Measurements from ENCODE around the gene PPP1R14B.

Gene PPP1R14B, protein sequence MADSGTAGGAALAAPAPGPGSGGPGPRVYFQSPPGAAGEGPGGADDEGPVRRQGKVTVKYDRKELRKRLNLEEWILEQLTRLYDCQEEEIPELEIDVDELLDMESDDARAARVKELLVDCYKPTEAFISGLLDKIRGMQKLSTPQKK

GRCh38 chr11:64246871-64247728 is at the start of gene PPP1R14B:
TSS of gene PPP1R14B (minus strand) at chr11:64246943. CDS start at chr11:64246673, 270 bp downstream.
- peak; percentile 67 to 81 for DNase-seq

- no peak for DNase-seq
These were observed 49.5 kb upstream of the PPP1R14B start for GRCh38 chr11:64296236-64296635.

DNA sequence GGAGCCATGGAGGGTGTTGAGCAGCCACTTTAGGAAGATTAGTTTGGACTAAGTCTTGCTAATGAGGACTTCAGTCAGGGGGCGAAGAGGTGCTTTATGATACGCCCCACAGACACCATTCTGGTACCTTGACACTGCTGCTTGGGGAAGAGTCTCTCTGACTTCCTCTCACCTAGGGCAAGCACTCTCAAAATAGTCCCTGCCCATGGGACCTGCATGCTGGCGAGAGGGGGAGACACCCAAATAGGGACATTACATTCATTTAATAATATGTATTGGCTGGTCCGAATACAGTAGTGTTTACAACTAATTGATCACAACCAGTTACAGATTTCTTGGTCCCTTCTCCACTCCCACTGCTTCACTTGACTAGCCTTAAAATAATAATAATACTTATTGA is 49.0 kb upstream of the PPP1R14B start:
- DNase-seq = no peak

DNA sequence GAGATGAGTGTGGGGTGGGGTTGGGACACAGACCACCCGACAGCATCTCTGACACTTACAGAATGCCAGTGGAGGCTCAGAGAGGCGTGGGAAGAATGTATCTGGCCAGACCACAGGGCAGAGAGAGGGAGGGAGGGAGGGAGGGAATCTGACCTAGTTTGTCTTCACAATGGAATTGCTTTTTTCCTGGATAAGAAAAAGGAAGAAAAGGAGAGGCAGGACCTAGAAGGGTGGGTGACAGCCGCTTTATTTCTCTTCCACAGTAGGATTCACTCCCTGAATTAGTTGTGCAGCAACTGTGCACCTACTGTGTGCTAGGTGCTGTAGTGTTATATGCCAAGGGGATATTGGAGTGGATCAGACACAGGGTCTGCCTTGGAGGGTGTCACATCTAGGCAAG is 48.0 kb upstream of the PPP1R14B start:
- no peak for DNase-seq

DNA sequence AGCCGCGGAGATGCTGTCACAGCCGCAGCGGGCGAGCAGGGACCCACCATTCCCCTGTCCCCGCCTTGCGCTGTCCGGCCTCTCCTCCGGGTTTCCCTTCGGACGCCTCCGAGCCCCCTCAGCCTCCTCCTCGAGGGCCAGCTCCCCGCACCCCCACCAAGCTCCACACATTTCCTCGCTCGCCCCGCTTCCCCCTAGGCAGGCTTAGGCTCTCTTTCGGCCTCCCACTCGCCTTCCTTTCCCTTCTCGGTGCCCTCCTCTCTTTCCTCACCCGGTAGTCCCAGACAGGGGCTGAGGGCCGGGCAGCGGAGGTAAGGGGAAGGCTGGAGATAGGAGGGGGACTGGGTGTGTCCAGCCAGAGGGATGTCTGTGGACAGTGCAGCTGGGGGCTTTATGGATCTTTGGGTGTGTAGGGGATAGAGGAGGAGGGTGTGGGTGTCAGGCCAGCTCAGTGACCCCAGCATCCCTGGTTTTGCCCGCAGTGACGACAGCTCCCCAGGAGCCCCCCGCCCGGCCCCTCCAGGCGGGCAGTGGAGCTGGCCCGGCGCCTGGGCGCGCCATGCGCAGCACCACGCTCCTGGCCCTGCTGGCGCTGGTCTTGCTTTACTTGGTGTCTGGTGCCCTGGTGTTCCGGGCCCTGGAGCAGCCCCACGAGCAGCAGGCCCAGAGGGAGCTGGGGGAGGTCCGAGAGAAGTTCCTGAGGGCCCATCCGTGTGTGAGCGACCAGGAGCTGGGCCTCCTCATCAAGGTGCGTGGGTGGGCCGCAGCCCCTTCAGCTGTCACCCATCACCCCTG is 45.9 kb upstream of the PPP1R14B start:
- DNase-seq = no peak

GRCh38 chr11:64291752-64292459 is 45.2 kb upstream of the PPP1R14B start:
- no peak for DNase-seq

DNA sequence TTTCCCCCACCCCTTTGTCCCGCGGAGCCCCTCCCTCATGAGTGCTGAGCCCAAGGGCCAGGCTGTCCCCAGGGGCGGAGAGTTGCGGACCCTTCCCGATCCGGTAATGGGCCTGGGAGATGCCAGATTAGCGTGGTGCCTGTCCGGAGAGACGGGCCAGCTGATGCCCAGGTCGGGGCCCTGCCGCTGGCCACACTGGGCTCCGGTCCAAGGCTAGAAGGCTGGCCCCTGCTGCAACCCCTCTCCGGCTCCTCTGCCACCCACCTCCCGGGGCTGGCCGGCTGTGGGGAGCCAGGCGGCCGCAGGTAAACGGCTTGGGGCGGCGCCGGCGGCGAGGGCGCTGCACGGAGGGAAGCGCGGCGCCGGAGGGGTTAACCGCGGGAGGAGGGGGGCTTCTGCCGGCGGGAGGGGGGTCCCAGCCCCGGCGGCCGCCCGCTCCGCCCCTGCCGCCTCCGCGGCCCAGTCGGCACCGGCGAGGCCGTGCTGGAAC is 44.6 kb upstream of the PPP1R14B start, which contains the start of gene KCNK4:
Gene KCNK4 (plus strand): TSS at position 41 of the 490 bp plus-strand sequence. CDS start 1,717 bp downstream, outside the sequence.
- no peak for DNase-seq

- DNase-seq = no peak
These were observed 43.9 kb upstream of the PPP1R14B start for GRCh38 chr11:64290352-64291261.

DNA sequence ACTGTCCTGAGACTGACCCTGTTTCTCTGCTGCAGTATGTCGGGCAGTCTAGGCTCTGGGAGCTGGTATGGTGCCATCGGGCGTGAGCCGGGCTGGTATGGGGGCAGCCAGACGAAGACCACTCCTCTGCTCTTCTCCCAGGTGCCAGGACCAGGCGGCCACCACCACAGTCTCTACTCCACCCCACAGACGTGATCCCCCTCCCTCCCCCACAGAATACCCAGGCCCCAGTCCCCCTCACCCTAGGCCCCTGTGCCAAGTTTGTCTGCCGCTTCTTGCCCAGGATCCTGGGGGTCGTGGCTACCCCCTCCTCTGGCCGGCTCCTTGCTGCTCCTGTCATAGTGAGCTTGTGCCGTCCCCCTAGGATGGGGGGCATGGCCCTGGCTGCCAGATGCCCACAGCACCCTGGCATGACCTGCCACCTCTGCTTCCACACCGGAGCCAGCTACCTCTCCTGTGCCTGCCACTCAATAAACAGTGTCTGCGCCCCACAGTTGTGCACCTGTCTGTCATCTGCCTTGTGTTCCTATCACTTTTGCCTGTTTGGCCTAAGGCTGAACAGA is 42.3 kb upstream of the PPP1R14B start:
- no peak for DNase-seq

GRCh38 chr11:64288353-64288750 is 41.6 kb upstream of the PPP1R14B start:
- DNase-seq = no peak

DNA sequence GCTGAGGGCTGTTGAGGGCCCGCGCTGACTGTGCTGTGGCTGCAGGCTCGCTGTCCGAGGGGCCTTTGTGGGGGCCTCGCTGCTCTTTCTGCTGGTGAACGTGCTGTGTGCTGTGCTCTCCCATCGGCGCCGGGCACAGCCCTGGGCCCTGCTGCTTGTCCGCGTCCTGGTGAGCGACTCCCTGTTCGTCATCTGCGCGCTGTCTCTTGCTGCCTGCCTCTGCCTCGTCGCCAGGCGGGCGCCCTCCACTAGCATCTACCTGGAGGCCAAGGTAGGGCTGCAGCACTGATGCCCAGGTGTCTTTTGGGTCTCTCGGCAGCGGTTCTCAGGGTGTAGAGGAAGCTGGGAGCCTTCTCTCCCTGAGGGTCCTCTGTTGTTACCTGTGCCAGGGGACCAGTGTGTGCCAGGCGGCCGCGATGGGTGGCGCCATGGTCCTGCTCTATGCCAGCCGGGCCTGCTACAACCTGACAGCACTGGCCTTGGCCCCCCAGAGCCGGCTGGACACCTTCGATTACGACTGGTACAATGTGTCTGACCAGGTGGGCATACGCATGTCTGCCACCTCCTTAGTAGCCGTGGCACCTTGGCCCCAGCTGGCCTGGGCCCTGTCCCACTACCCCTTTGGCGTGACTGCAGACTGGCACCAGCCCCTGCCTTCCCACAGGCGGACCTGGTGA is 41.1 kb upstream of the PPP1R14B start:
- DNase-seq = no peak

- no peak for DNase-seq
These were observed 40.0 kb upstream of the PPP1R14B start for GRCh38 chr11:64286801-64287159.

DNA sequence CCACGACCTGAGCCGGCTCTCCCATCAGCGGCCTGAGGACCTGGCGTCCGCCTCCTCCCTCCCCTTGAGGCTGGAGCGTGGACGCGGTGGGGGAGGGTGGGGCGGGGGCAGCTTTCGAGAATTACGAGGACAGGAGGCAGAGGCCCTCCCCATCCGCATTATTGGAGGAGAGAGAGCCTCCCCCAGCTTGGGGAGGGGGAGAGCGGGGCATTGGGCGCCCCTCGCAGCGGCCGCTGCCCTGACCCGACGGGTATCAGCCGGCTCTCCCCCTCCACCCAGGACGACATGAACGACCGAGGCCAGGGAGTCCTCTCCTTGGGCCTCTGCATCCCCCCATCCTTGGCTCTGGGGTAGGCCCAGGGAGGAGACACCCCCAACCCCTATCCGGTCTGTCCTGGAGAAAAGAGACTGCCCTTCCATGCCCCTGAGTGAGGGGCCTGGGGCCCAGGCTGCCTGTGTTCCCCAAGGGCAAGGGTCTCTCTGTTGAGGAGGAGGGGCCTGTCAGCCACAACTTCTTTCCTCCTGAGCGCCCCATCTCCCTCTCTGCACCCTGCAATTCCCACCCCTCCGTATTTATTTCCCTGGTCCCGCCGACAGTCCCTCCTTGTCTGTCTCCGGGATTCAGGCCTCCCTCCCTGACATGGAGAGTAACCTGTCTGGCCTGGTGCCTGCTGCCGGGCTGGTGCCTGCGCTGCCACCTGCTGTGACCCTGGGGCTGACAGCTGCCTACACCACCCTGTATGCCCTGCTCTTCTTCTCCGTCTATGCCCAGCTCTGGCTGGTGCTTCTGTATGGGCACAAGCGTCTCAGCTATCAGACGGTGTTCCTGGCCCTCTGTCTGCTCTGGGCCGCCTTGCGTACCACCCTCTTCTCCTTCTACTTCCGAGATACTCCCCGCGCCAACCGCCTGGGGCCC is 39.4 kb upstream of the PPP1R14B start:
- peak in 1 of 2 experiments; percentile 40 for DNase-seq

GRCh38 chr11:64284962-64285884 is 38.5 kb upstream of the PPP1R14B start, which contains the start of gene GPR137:
TSS of gene GPR137 (plus strand) at chr11:64285848. CDS start at chr11:64286525, 677 bp downstream.
- peak in 1 of 2 experiments; percentile 75 for DNase-seq

GRCh38 chr11:64284048-64284961 is 37.6 kb upstream of the PPP1R14B start, which contains the start of gene BAD:
TSS of gene BAD (minus strand) at chr11:64284665. CDS start at chr11:64284368, 297 bp downstream.
- peak; percentile 78 to 89 for DNase-seq

GRCh38 chr11:64283092-64283491 is 36.3 kb upstream of the PPP1R14B start:
- DNase-seq = no peak
